KOPT-K1 (cell line): ENCODE results near the gene ZFP69.

Experiments used
- H3K27ac ChIP-seq: fragments of 200-600 bp; sonication (generic); 2 replicates; pipeline ENCODE4 v1.5.1; 2016; ENCODE audit warnings: antibody characterized with exemption, mild to moderate bottlenecking, low read depth, low read length; ENCODE audit not compliant: poor library complexity, severe bottlenecking
- H3K36me3 ChIP-seq: fragments of 200-600 bp; sonication (generic); 2 replicates; pipeline ENCODE4 v1.5.1; 2017; ENCODE audit warnings: antibody characterized with exemption, mild to moderate bottlenecking, low read length, moderate library complexity; ENCODE audit not compliant: insufficient read depth
- H3K9me3 ChIP-seq: fragments of 200-600 bp; sonication (generic); 2 replicates; pipeline ENCODE4 v1.5.1; 2017; ENCODE audit warnings: antibody characterized with exemption, low read length, mild to moderate bottlenecking; ENCODE audit not compliant: insufficient read depth, poor library complexity, severe bottlenecking

The ZFP69 gene

DNA sequence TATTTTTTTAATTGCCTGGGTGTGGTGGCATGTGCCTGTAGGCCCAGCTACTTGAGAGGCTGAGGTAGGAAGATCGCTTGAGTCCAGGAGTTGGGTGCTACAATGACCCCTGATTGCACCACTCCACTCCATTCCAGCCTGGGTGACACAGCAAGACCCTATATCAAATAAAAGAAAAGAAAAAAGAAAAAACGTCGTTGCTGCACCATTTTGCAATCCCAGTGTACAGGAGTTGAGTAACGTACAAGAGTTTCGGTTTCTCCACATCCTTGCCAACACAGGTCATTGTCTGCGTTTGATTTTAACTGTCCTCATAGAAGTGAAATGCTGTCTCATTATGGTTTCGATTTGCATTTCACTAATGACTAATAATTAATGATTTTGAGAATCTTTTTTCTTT, 62.2 kb downstream of the ZFP69 start:
- peaks cover 51% of the 10 kb centered on the region for H3K36me3 ChIP-seq
- no peaks in the 10 kb centered on the region for H3K9me3 ChIP-seq
- no peak overlapping the region for H3K27ac ChIP-seq
